GDM1 (cell line): ENCODE data around the gene CATSPERD.

Source experiments
- DNase-seq: peaks from one replicate; lab custom pipeline; 2025; lab: John Stamatoyannopoulos, UW

CATSPERD gene

GRCh38 chr19:5787409-5788182 is 67.2 kb downstream of the CATSPERD start:
- no peak for DNase-seq

- no peak for DNase-seq
Measured at GRCh38 chr19:5788422-5788821, 68.0 kb downstream of the CATSPERD start.

DNA sequence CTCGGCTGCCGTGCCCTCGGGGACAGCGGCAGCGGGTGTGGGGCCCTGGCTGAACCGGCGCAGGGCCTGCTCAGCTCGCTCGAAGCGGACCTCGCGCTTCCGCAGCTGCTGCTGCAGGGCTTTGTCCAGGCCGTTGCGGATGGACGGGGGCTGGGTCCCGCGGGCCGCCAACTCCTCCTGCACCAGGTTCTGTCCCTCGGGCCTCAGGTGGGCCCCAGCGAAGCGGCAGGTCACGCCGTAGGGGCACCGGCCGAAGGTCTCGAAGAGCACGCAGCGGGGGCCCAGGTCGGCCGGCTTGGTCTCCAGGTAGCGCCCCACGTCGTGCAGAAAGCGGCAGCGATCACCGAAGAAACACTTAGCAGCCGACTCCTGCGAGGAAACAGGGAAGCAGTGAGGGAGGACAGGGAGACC is 68.9 kb downstream of the CATSPERD start:
- no peak for DNase-seq

- no peak for DNase-seq
Measured at GRCh38 chr19:5789886-5790558, 69.6 kb downstream of the CATSPERD start.

- peak; percentile 96 for DNase-seq
Measured at GRCh38 chr19:5790559-5791520, 70.4 kb downstream of the CATSPERD start, which contains the start of gene DUS3L. Gene DUS3L (minus strand): TSS chr19:5791163. CDS start chr19:5791141, 22 bp downstream.

DNA sequence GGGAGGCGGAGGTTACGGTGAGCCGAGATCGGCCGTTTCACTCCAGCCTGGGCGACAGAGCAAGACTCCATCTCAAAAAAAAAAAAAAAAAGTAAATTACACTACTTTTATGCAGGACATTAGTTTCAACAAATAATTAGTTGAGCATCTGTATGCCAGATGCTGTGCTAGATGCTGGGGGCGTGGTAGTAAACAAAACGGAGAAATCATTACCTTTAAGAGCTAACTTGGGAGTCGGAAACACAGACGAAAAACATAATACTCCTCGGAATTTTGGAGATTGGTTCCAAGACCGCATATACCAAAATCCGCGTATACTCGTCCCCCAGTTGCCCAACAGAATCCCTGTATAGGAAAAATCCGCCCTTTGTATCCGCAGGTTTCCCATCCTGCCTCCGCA is 71.8 kb downstream of the CATSPERD start:
- DNase-seq = no peak

GRCh38 chr19:5793188-5793587 is 72.8 kb downstream of the CATSPERD start:
- no peak for DNase-seq

DNA sequence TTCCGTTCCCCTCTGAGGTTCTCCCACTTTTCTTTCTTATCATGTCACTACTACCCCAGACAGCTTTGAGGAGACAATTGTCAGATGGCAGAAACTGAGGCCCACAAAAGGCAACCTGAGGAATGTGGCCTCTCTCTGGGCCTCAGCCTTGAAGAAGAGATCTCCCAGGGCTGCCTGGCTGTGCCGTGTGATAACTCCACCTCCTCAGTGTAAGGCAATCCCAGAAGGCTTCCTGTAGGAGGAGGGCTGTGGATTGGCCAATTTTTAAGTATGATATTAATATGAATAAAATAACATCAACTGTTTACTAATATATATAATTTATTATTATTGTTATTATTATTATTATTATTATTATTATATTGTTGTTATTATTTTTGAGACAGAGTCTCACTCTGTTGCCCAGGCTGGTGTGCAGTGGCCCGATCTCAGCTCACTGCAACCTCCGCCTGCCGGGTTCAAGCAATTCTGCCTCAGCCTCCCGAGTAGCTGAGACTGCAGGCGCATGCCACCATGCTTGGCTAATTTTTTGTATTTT is 75.0 kb downstream of the CATSPERD start:
- DNase-seq = no peak

GRCh38 chr19:5798244-5798643 is 77.8 kb downstream of the CATSPERD start:
- no peak for DNase-seq

- DNase-seq = no peak
Measured at GRCh38 chr19:5799247-5800241, 79.1 kb downstream of the CATSPERD start.

- no peak for DNase-seq
Measured at GRCh38 chr19:5800361-5801270, 80.2 kb downstream of the CATSPERD start.

- no peak for DNase-seq
Measured at GRCh38 chr19:5801796-5802619, 81.6 kb downstream of the CATSPERD start.

GRCh38 chr19:5803441-5803751 is 83.0 kb downstream of the CATSPERD start:
- DNase-seq = no peak

- peak; percentile 90 for DNase-seq
Measured at GRCh38 chr19:5803752-5804515, 83.5 kb downstream of the CATSPERD start.

DNA sequence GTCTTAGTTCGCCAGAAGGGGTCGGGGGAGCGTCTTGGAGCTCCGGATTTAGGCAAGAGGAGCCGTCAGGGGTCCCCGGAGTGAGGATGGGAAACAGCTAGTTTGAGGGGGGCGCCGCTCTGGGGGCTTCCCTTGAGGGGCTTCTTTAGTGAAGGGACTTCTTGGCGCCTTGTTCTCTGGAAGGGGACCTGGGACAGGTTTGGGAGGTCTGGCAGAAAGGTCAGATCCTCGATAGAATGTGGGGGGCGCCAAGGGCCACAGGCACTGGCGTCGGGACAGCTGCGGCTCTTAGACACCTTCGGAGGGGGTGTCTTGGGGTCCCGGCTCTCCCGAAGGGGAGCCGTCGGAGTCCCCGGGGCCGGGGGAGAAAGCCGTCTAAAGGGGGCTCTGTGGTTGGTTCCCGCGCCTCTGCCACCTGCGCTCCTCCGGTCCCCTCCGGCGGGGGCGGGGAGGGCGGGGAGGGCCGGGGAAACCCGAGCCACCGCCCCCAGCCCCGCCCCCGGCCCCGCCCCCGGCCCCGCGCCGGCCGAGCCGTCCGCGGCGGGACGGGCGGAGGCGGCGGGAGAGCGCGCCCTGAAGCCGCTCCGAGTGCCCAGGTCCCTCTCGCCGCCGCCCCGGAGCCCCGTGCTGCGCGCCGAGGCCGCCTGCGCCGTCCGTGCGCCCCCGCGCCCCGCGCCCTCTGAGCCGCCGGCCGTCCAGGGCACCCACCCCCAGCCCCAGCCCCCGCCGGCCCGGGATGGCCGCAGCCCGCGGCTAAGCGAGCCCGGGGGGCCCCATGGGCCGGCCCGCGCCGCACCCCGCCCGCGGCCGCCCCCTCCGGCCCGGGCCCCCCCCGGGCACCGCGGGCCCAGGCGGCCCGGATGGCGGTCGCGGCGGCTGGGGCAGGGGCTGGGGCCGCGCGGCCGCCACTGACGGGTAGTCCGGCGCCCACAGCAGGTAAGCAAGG is 84.4 kb downstream of the CATSPERD start, which contains the start of gene NRTN:
Gene NRTN (plus strand): TSS at position 552 of the 946 bp plus-strand sequence. CDS start 19,099 bp downstream, outside the sequence.
- no peak for DNase-seq

DNA sequence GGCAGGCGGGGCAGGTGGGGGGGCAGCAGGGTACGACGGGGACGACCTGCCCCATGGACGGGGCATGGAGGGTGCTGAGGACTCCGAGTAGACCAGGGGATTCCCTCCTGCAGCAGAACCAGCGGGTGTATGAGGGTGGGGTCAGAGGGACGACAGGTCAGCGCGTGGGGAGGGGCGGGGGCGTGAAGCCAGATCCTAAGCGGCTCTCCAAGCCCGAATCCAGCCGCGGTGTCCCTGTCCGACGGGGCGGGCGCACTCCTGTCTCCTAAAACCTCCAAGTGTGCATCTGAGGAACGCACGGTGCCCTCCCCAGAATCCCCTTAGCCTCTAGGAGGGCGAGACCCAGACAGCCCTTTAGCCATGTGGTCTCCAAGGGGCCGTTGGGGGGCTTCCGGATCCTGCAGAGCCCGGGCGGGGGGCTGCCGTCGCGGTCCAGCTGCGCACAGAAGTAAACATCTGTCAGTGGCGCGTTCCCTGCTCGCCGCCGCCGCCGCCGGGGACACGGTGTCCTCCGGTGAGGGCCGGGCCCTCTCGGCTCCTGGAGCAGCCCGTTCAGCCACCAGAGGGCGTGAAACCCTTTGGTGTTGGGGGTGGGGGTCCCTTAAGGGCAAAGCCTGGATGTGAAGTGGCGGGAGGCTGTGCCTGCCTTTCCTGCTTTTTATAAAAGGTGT is 85.2 kb downstream of the CATSPERD start:
- DNase-seq = peak; percentile 41
